ENCODE data around the gene OR56A1.

- TF ChIP-seq CTCF (IDR thresholded peaks at IDR 0.05) = no peak
- no peak for TF ChIP-seq EZH2 (IDR thresholded peaks at IDR 0.05; ENCODE audit: borderline replicate concordance, insufficient read depth, low read depth, low read length, poor library complexity, severe bottlenecking)
Observed at GRCh38 chr11:6057452-6057851, 26.9 kb upstream of the OR56A1 start.
